Activated CD4-positive, alpha-beta memory T cell treated with anti-CD3 and anti-CD28 coated beads for 36 hours (primary cell): ENCODE results near the gene LILRA1. TPM values are rescaled to one million over a fixed set of nuclear protein-coding genes. Genes with fewer than 3 reads are reported as not detected.
"Not testable (repeated sequence)": the region's sequence is repeated elsewhere in the genome, so short reads cannot be mapped to it uniquely, and the experiment has no call there.

Experiments used
- CTCF ChIA-PET: fragments of 350-600 bp; sonication (Branson Sonifier 250); formaldehyde crosslinking; loops from one replicate; lab custom pipeline; 2021; ENCODE audit warnings: antibody characterized with exemption, inconsistent platforms; lab: Charles Lee
- POLR2A ChIA-PET: fragments of 350-600 bp; sonication (Branson Sonifier 250); formaldehyde crosslinking; loops from one replicate; lab custom pipeline; 2021; ENCODE audit warnings: antibody characterized with exemption; lab: Charles Lee
- DNase-seq: peaks from one replicate; pipeline ENCODE4 v3.0.0-alpha.2; 2020
- H3K27ac Mint-ChIP-seq: one replicate; pipeline ENCODE4 v1.8.0; 2021; ENCODE audit warnings: mixed read lengths
- H3K27me3 Mint-ChIP-seq: one replicate; pipeline ENCODE4 v1.8.0; 2021; ENCODE audit warnings: mixed read lengths
- H3K36me3 Mint-ChIP-seq: one replicate; pipeline ENCODE4 v1.8.0; 2021; ENCODE audit warnings: mixed read lengths
- H3K4me1 Mint-ChIP-seq: one replicate; pipeline ENCODE4 v1.8.0; 2021; ENCODE audit warnings: low read depth, mixed read lengths
- H3K4me3 Mint-ChIP-seq: one replicate; pipeline ENCODE4 v1.8.0; 2021; ENCODE audit warnings: mild to moderate bottlenecking, mixed read lengths
- H3K9me3 Mint-ChIP-seq: one replicate; pipeline ENCODE4 v1.8.0; 2021; ENCODE audit warnings: mixed read lengths
- intact Hi-C: fragments of 100-400 bp; cut with micrococcal nuclease; formaldehyde crosslinking; loops from one replicate; pipeline ENCODE4 v1.15.1; 2023
- total RNA-seq, 2 experiments: library from RNA; stranded (reverse); gene quantifications; one replicate each; pipeline ENCODE4 v1.2.3, GENCODE V29; 2021

LILRA1 gene
- total RNA-seq, 2 experiments from 2014 or later = not detected

- H3K9me3 Mint-ChIP-seq = peaks cover 6% of the 10 kb centered on the region
- POLR2A ChIA-PET = no interaction called here
- H3K27me3 Mint-ChIP-seq = peaks cover 3% of the 10 kb centered on the region
- no peak for DNase-seq
- no peak overlapping the region for H3K27ac Mint-ChIP-seq
- H3K36me3 Mint-ChIP-seq = no peaks in the 10 kb centered on the region
- CTCF ChIA-PET = interaction anchor here (1.0 kb wide), 1 partner anchor 822 kb away, joined by 3 read pairs; no protein-coding TSS in a partner anchor
- no peaks in the 10 kb centered on the region for H3K4me1 Mint-ChIP-seq
- intact Hi-C loops = no loop called here
- H3K4me3 Mint-ChIP-seq = no peak overlapping the region
Measured at GRCh38 chr19:54614726-54615125, 21.3 kb downstream of the LILRA1 start.

GRCh38 chr19:54616057-54616456 is 22.6 kb downstream of the LILRA1 start:
- peaks cover 2% of the 10 kb centered on the region for H3K27me3 Mint-ChIP-seq
- no peak for DNase-seq
- no peak overlapping the region for H3K4me3 Mint-ChIP-seq
- H3K27ac Mint-ChIP-seq = no peak overlapping the region
- peaks cover 3% of the 10 kb centered on the region for H3K9me3 Mint-ChIP-seq
- no peaks in the 10 kb centered on the region for H3K4me1 Mint-ChIP-seq
- ChIA-PET POLR2A (no interaction called here), CTCF (no interaction called here)
- intact Hi-C loops = no loop called here
- no peaks in the 10 kb centered on the region for H3K36me3 Mint-ChIP-seq

DNA sequence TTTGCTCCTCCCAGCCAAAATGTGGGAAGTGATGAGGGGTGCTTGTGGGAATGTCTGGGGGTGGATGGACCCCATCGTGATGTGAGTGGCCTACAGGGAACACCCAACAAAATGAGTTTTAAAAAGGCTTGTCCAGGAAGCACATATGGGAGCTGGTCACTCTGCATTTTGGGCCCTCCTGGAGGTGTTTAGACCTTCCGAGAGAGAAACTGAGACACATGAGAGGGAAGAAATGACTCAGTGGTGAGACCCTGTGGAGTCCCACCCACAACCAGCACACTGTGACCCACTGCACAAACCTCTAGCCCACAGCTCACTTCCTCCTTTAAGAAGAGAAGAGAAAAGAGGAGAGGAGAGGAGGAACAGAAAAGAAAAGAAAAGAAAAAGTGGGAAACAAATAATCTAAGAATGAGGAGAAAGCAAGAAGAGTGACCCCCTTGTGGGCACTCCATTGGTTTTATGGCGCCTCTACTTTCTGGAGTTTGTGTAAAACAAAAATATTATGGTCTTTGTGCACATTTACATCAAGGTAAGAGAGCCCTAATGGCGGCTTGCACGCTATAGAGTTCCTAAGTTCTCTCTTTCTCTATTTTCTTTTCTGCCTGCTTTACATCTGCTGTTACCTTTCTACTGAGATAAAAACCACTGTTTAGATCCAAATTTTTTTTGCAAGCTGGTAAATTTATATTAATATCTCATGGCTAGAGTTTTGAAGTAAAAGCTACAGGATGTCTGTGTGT is 23.6 kb downstream of the LILRA1 start:
- no peaks in the 10 kb centered on the region for H3K27me3 Mint-ChIP-seq

GRCh38 chr19:54620464-54620863 is 27.0 kb downstream of the LILRA1 start:
- Mint-ChIP-seq H3K27me3 (peaks cover 7% of the 10 kb centered on the region), H3K4me3 (no peak overlapping the region), H3K36me3 (no peaks in the 10 kb centered on the region), H3K27ac (no peak overlapping the region), H3K4me1 (no peaks in the 10 kb centered on the region), H3K9me3 (no peaks in the 10 kb centered on the region)
- CTCF ChIA-PET = no interaction called here
- no peak for DNase-seq
- intact Hi-C loops = no loop called here
- POLR2A ChIA-PET = no interaction called here

More for the DNA sequence above, 23.6 kb downstream of the LILRA1 start:
- Mint-ChIP-seq H3K36me3 (no peaks in the 10 kb centered on the region), H3K4me3 (no peak overlapping the region), H3K27ac (no peak overlapping the region), H3K9me3 (peaks cover 3% of the 10 kb centered on the region), H3K4me1 (no peaks in the 10 kb centered on the region)
- no peak for DNase-seq
- intact Hi-C loops = no loop called here
- CTCF ChIA-PET = interaction anchor here (0.6 kb wide), 1 partner anchor 136 kb away, joined by 3 read pairs; no protein-coding TSS in a partner anchor
- POLR2A ChIA-PET = no interaction called here

- Mint-ChIP-seq H3K27ac (no peak overlapping the region), H3K4me1 (no peaks in the 10 kb centered on the region), H3K36me3 (no peaks in the 10 kb centered on the region), H3K27me3 (peaks cover 13% of the 10 kb centered on the region), H3K9me3 (no peaks in the 10 kb centered on the region), H3K4me3 (no peak overlapping the region)
- CTCF ChIA-PET = no interaction called here
- intact Hi-C loops = no loop called here
- POLR2A ChIA-PET = no interaction called here
- DNase-seq = no peak
Measured at GRCh38 chr19:54622431-54622830, 29.0 kb downstream of the LILRA1 start.

DNA sequence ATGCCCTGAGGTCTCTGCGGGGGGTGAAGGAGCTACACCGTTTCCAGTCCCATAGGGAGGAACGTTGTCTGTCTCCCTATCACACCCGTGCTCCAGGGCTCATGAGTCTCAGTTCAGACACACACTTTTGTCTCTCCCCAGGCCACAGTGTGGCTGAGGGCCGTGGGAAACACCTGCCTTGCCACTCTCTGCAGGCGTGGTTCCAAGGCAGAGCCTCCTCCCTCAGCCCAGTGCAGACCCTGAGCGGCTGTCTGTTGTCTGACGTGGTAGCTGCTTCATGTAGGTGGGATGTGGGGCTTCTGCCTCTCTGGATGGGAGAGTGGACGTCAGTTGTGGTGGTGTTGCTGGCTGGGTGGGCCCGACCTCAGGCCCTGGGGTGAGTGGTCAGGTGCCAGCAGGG is 30.8 kb downstream of the LILRA1 start:
- H3K4me3 Mint-ChIP-seq, H3K4me1 Mint-ChIP-seq, H3K27ac Mint-ChIP-seq, CTCF ChIA-PET, POLR2A ChIA-PET, intact Hi-C loops, H3K36me3 Mint-ChIP-seq, H3K9me3 Mint-ChIP-seq, DNase-seq: not testable (repeated sequence)
- H3K27me3 Mint-ChIP-seq = peaks cover 19% of the 10 kb centered on the region

- DNase-seq, H3K27ac Mint-ChIP-seq, intact Hi-C loops, H3K4me3 Mint-ChIP-seq, H3K4me1 Mint-ChIP-seq, H3K9me3 Mint-ChIP-seq, POLR2A ChIA-PET, H3K36me3 Mint-ChIP-seq, CTCF ChIA-PET: not testable (repeated sequence)
- H3K27me3 Mint-ChIP-seq = peaks cover 24% of the 10 kb centered on the region
Measured at GRCh38 chr19:54624934-54625730, 31.7 kb downstream of the LILRA1 start.

- CTCF ChIA-PET = no interaction called here
- Mint-ChIP-seq H3K27ac (no peak overlapping the region), H3K27me3 (peaks cover 31% of the 10 kb centered on the region), H3K36me3 (no peaks in the 10 kb centered on the region), H3K9me3 (no peaks in the 10 kb centered on the region), H3K4me1 (peaks cover 2% of the 10 kb centered on the region), H3K4me3 (no peak overlapping the region)
- intact Hi-C loops = no loop called here
- no peak for DNase-seq
- POLR2A ChIA-PET = no interaction called here
Measured at GRCh38 chr19:54626757-54627156, 33.3 kb downstream of the LILRA1 start.

GRCh38 chr19:54627912-54628311 is 34.5 kb downstream of the LILRA1 start:
- DNase-seq, CTCF ChIA-PET, H3K27ac Mint-ChIP-seq, H3K4me3 Mint-ChIP-seq, H3K9me3 Mint-ChIP-seq, POLR2A ChIA-PET, intact Hi-C loops, H3K4me1 Mint-ChIP-seq, H3K36me3 Mint-ChIP-seq: not testable (repeated sequence)
- peaks cover 37% of the 10 kb centered on the region for H3K27me3 Mint-ChIP-seq

DNA sequence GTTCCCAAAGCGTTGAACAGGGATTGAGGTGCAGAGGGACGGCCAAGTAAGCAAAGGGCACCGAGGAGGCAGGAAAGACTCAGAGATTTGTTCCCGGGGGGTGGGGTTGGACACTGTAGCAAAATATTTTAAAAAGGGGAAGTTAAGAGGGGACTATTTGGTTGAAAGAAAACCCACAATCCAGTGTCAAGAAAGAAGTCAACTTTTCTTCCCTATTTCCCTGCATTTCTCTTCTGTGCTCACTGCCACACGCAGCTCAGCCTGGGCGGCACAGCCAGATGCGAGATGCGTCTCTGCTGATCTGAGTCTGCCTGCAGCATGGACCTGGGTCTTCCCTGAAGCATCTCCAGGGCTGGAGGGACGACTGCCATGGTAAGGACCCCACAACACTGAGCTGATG is 36.8 kb downstream of the LILRA1 start, which contains the start of gene LILRB1:
LILRB1 (plus strand) TSS at position 223 of the 400 bp plus-strand sequence. CDS start 590 bp downstream, outside the sequence.
- POLR2A ChIA-PET, H3K27ac Mint-ChIP-seq, intact Hi-C loops, H3K36me3 Mint-ChIP-seq, H3K4me3 Mint-ChIP-seq, H3K9me3 Mint-ChIP-seq, DNase-seq, H3K4me1 Mint-ChIP-seq, CTCF ChIA-PET: not testable (repeated sequence)
- H3K27me3 Mint-ChIP-seq = peaks cover 31% of the 10 kb centered on the region

GRCh38 chr19:54630782-54631181 is 37.4 kb downstream of the LILRA1 start:
- Mint-ChIP-seq H3K27me3 (peaks cover 28% of the 10 kb centered on the region), H3K4me3 (no peak overlapping the region), H3K27ac (no peak overlapping the region), H3K36me3 (no peaks in the 10 kb centered on the region), H3K9me3 (no peaks in the 10 kb centered on the region), H3K4me1 (peaks cover 2% of the 10 kb centered on the region)
- DNase-seq = no peak
- intact Hi-C loops = no loop called here
- ChIA-PET CTCF (no interaction called here), POLR2A (no interaction called here)

- DNase-seq, H3K27ac Mint-ChIP-seq, H3K4me3 Mint-ChIP-seq, H3K4me1 Mint-ChIP-seq, POLR2A ChIA-PET, CTCF ChIA-PET, H3K36me3 Mint-ChIP-seq, intact Hi-C loops, H3K9me3 Mint-ChIP-seq: not testable (repeated sequence)
- H3K27me3 Mint-ChIP-seq = peaks cover 25% of the 10 kb centered on the region
Measured at GRCh38 chr19:54631489-54632337, 38.3 kb downstream of the LILRA1 start.
